Activated T-helper 1 cell treated with anti-CD3 and anti-CD28 coated beads, Interleukin-12 subunit alpha, Interleukin-12 subunit beta, Interleukin-2, Interleukin-4 antibody, amounts not matched to agents 30 ng/mL and 10 ng/mL and 1 ng/mL, durations not matched to agents 14 hours and 24 hours and 36 hours (primary cell): ENCODE results near the gene UTS2B. TPM values are rescaled to one million over a fixed set of nuclear protein-coding genes. Genes with fewer than 3 reads are reported as not detected.
"Not testable (repeated sequence)": the region's sequence is repeated elsewhere in the genome, so short reads cannot be mapped to it uniquely, and the experiment has no call there.

Source experiments
- DNase-seq: peaks from one replicate; pipeline ENCODE4 v3.0.0; 2021; ENCODE audit warnings: low spot score
- H3K27ac Mint-ChIP-seq: one replicate; pipeline ENCODE4 v1.8.0; 2021; ENCODE audit warnings: mild to moderate bottlenecking, mixed read lengths
- H3K27me3 Mint-ChIP-seq: one replicate; pipeline ENCODE4 v1.8.0; 2022; ENCODE audit warnings: mild to moderate bottlenecking, moderate library complexity, mixed read lengths; ENCODE audit not compliant: insufficient read depth
- H3K36me3 Mint-ChIP-seq: one replicate; pipeline ENCODE4 v1.8.0; 2021; ENCODE audit warnings: low read depth, mixed read lengths
- H3K4me1 Mint-ChIP-seq: one replicate; pipeline ENCODE4 v1.8.0; 2021; ENCODE audit warnings: low read depth, mixed read lengths
- H3K4me3 Mint-ChIP-seq: one replicate; pipeline ENCODE4 v1.8.0; 2021; ENCODE audit warnings: mild to moderate bottlenecking, moderate library complexity, mixed read lengths
- H3K9me3 Mint-ChIP-seq: one replicate; pipeline ENCODE4 v1.8.0; 2021; ENCODE audit warnings: mixed read lengths
- intact Hi-C: fragments of 100-400 bp; cut with micrococcal nuclease; formaldehyde crosslinking; loops from one replicate; pipeline ENCODE4 v1.15.1; 2024
- total RNA-seq: library from RNA; stranded (reverse); gene quantifications from 2 replicates; pipeline ENCODE4 v1.2.3, GENCODE V29; 2022

UTS2B gene
- total RNA-seq, 1 donor from 2014 or later = not detected

DNA sequence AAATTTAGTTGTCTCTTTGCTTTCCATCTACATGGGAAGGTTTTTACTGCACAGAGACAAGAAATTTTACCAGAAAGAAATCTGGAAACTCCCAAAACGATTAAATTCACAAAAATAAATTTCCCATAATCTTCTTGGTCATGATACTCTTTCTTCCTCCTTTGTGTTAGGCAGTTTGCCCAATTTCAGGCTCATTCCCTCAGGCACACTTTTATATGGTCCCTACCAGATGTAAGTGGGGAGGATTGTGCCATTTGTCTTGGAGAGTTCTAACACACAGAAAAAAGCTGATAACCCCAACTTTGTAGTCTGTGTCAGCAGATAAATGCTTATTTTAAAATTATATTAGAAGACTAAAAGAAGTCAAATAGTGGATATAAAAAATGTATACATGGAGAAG is 50.2 kb downstream of the UTS2B start:
- intact Hi-C loops = no loop called here
- DNase-seq = no peak
- Mint-ChIP-seq H3K9me3 (no peaks in the 10 kb centered on the region), H3K27ac (no peak overlapping the region), H3K4me1 (no peaks in the 10 kb centered on the region), H3K27me3 (peaks cover 5% of the 10 kb centered on the region), H3K36me3 (no peaks in the 10 kb centered on the region), H3K4me3 (no peak overlapping the region)

DNA sequence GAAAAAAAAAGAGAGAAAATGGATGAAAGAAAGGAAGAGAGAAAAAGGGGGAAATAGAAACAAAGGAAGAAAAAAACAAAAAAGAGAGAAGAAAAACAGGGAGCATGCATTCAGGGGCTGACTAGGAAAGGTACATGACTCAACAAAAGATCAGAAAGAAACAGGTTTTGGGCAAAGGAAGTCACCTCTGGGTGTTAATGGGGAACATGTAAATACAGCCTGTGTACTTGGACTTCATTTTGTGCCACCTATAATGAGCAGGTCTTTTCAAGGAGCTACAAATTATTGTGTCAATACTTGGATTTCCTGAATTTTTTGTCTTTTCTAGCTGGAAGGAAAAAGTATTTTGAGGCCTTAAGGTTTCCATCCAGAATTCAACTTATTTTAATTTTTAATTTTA is 54.6 kb downstream of the UTS2B start:
- Mint-ChIP-seq H3K27me3 (peaks cover 2% of the 10 kb centered on the region), H3K9me3 (no peaks in the 10 kb centered on the region), H3K4me1 (no peaks in the 10 kb centered on the region), H3K36me3 (no peaks in the 10 kb centered on the region), H3K27ac (no peak overlapping the region), H3K4me3 (no peak overlapping the region)
- intact Hi-C loops = no loop called here
- no peak for DNase-seq

- DNase-seq, H3K27me3 Mint-ChIP-seq, H3K36me3 Mint-ChIP-seq, H3K9me3 Mint-ChIP-seq, H3K27ac Mint-ChIP-seq, H3K4me3 Mint-ChIP-seq, intact Hi-C loops, H3K4me1 Mint-ChIP-seq: not testable (repeated sequence)
Observed at GRCh38 chr3:191275244-191275643, 55.1 kb downstream of the UTS2B start.

- Mint-ChIP-seq H3K9me3 (no peaks in the 10 kb centered on the region), H3K27me3 (peaks cover 2% of the 10 kb centered on the region), H3K27ac (no peak overlapping the region), H3K36me3 (no peaks in the 10 kb centered on the region), H3K4me1 (no peaks in the 10 kb centered on the region), H3K4me3 (no peak overlapping the region)
- intact Hi-C loops = no loop called here
- DNase-seq = no peak
Observed at GRCh38 chr3:191269289-191270085, 60.8 kb downstream of the UTS2B start.

GRCh38 chr3:191268737-191269136 is 61.6 kb downstream of the UTS2B start:
- Mint-ChIP-seq H3K9me3 (no peaks in the 10 kb centered on the region), H3K27ac (no peak overlapping the region), H3K4me1 (no peaks in the 10 kb centered on the region), H3K4me3 (no peak overlapping the region), H3K27me3 (peaks cover 2% of the 10 kb centered on the region), H3K36me3 (no peaks in the 10 kb centered on the region)
- no peak for DNase-seq
- intact Hi-C loops = no loop called here

DNA sequence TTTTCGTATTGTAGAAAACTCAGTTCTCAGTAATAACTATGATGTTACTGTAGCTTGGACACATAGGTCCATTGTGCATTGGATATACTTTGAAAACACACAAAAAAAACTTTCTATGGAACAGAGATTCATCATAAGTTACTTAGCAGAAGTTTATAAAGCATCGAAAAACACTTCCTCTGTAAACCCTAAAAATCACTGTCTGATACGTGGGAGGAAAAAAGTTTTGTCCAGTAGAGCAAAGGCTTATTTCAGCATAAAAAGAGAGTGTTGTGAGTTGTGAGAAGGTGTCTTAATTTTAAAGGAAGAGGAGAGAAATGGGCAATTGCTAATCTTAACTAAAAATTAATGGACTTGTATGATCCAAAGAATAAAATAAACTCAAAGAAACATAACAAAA is 66.5 kb downstream of the UTS2B start:
- intact Hi-C loops = no loop called here
- Mint-ChIP-seq H3K4me3 (no peak overlapping the region), H3K27ac (no peak overlapping the region), H3K27me3 (peaks cover 2% of the 10 kb centered on the region), H3K9me3 (no peaks in the 10 kb centered on the region), H3K36me3 (no peaks in the 10 kb centered on the region), H3K4me1 (no peaks in the 10 kb centered on the region)
- no peak for DNase-seq

GRCh38 chr3:191263365-191263764 is 67.0 kb downstream of the UTS2B start:
- Mint-ChIP-seq H3K36me3 (no peaks in the 10 kb centered on the region), H3K27me3 (peaks cover 2% of the 10 kb centered on the region)
- intact Hi-C loops = no loop called here

GRCh38 chr3:191262650-191263049 is 67.7 kb downstream of the UTS2B start:
- intact Hi-C loops = no loop called here
- DNase-seq = no peak
- peaks cover 2% of the 10 kb centered on the region for H3K27me3 Mint-ChIP-seq
- no peaks in the 10 kb centered on the region for H3K9me3 Mint-ChIP-seq
- no peak overlapping the region for H3K4me3 Mint-ChIP-seq
- no peaks in the 10 kb centered on the region for H3K36me3 Mint-ChIP-seq
- H3K27ac Mint-ChIP-seq = no peak overlapping the region
- no peaks in the 10 kb centered on the region for H3K4me1 Mint-ChIP-seq

More at GRCh38 chr3:191263365-191263764, 67.0 kb downstream of the UTS2B start:
- H3K4me1 Mint-ChIP-seq = no peaks in the 10 kb centered on the region
- H3K4me3 Mint-ChIP-seq = no peak overlapping the region
- no peaks in the 10 kb centered on the region for H3K9me3 Mint-ChIP-seq
- DNase-seq = no peak
- no peak overlapping the region for H3K27ac Mint-ChIP-seq

DNA sequence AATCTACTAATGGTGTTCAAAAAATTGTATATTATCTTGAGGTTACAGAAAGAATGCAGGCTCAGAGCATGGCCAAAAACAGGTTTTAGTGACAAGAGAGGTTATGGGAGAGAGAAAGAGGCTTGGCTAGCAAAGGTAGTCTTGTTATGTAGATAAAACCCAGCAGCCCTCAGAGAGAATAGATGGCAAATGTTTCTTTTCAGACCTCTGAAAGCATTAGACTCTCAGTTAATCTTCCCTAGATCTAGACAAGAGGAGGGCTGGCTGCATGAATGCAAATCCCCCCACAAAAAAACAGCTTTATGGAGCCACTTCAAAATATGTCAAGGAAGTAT is 69.1 kb downstream of the UTS2B start:
- intact Hi-C loops = no loop called here
- Mint-ChIP-seq H3K4me1 (no peaks in the 10 kb centered on the region), H3K9me3 (no peaks in the 10 kb centered on the region), H3K27me3 (no peaks in the 10 kb centered on the region), H3K4me3 (no peak overlapping the region), H3K27ac (no peak overlapping the region), H3K36me3 (no peaks in the 10 kb centered on the region)
- DNase-seq = no peak

- DNase-seq = no peak
- Mint-ChIP-seq H3K27ac (no peak overlapping the region), H3K36me3 (no peaks in the 10 kb centered on the region), H3K9me3 (no peaks in the 10 kb centered on the region), H3K4me1 (no peaks in the 10 kb centered on the region), H3K27me3 (no peaks in the 10 kb centered on the region), H3K4me3 (no peak overlapping the region)
- intact Hi-C loops = no loop called here
Observed at GRCh38 chr3:191260431-191261303, 69.7 kb downstream of the UTS2B start.

GRCh38 chr3:191259486-191259885 is 70.8 kb downstream of the UTS2B start:
- intact Hi-C loops = no loop called here
- Mint-ChIP-seq H3K27me3 (no peaks in the 10 kb centered on the region), H3K36me3 (no peaks in the 10 kb centered on the region), H3K4me3 (no peak overlapping the region), H3K27ac (no peak overlapping the region), H3K9me3 (no peaks in the 10 kb centered on the region), H3K4me1 (no peaks in the 10 kb centered on the region)
- DNase-seq = no peak

- H3K9me3 Mint-ChIP-seq = no peaks in the 10 kb centered on the region
- H3K4me1 Mint-ChIP-seq = no peaks in the 10 kb centered on the region
- intact Hi-C loops = no loop called here
- no peak for DNase-seq
- no peak overlapping the region for H3K27ac Mint-ChIP-seq
- no peak overlapping the region for H3K4me3 Mint-ChIP-seq
- no peaks in the 10 kb centered on the region for H3K36me3 Mint-ChIP-seq
- H3K27me3 Mint-ChIP-seq = no peaks in the 10 kb centered on the region
Observed at GRCh38 chr3:191257286-191257685, 73.0 kb downstream of the UTS2B start.

- Mint-ChIP-seq H3K36me3 (no peaks in the 10 kb centered on the region), H3K9me3 (no peaks in the 10 kb centered on the region), H3K4me1 (no peaks in the 10 kb centered on the region), H3K27ac (no peak overlapping the region), H3K27me3 (no peaks in the 10 kb centered on the region), H3K4me3 (no peak overlapping the region)
- no peak for DNase-seq
- intact Hi-C loops = no loop called here
Observed at GRCh38 chr3:191256405-191256804, 73.9 kb downstream of the UTS2B start.
